ENCODE data around the gene HELB.

The HELB gene

GRCh38 chr12:66361703-66362102 is 59.4 kb downstream of the HELB start:
- DNase-seq (ENCODE audit: low read depth in 2 of 2): no peak

- no peak for DNase-seq (ENCODE audit: low read depth in 2 of 2)
These were observed 63.6 kb downstream of the HELB start for GRCh38 chr12:66365718-66366490.

GRCh38 chr12:66367015-66367667 is 64.8 kb downstream of the HELB start:
- no peak for DNase-seq (ENCODE audit: low read depth in 2 of 2)

GRCh38 chr12:66371982-66372381 is 69.7 kb downstream of the HELB start:
- no peak for DNase-seq (ENCODE audit: low read depth in 2 of 2)

- no peak for DNase-seq (ENCODE audit: low read depth in 2 of 2)
These were observed 73.3 kb downstream of the HELB start for GRCh38 chr12:66375560-66375959.

GRCh38 chr12:66379616-66380015 is 77.3 kb downstream of the HELB start:
- DNase-seq (ENCODE audit: low read depth in 2 of 2): no peak

GRCh38 chr12:66380769-66381535 is 78.7 kb downstream of the HELB start:
- no peak for DNase-seq (ENCODE audit: low read depth in 2 of 2)

- no peak for DNase-seq (ENCODE audit: low read depth in 2 of 2)
These were observed 84.8 kb downstream of the HELB start for GRCh38 chr12:66387117-66387516.
